GM13976 (cell line): ENCODE results near the gene UGT1A6.

ENCODE experiments used
- DNase-seq: peaks from one replicate; pipeline ENCODE4 v3.0.0; 2012; ENCODE audit warnings: low spot score
- CTCF ChIP-seq: IDR thresholded peaks from 2 replicates; pipeline ENCODE4 v1.5.1; 2012; ENCODE audit warnings: borderline replicate concordance, mild to moderate bottlenecking; ENCODE audit not compliant: insufficient read depth; ENCODE audit errors: extremely low read depth, missing control alignments, control extremely low read depth
- in situ Hi-C: fragments of 300-500 bp; cut with MboI; formaldehyde crosslinking; loops from one replicate; pipeline ENCODE4 v1.12.0; 2022; ENCODE audit warnings: low sequenced_read_pairs, mixed read lengths, inconsistent platforms; ENCODE audit not compliant: unreplicated experiment

UGT1A6 gene

GRCh38 chr2:233775414-233775813 lies 82.7 kb downstream of the UGT1A6 start:
- no peak for DNase-seq
- in situ Hi-C loops, result no loop called here
- no peak for TF ChIP-seq CTCF

- TF ChIP-seq CTCF, result no peak
- DNase-seq, result no peak
- in situ Hi-C loops, result no loop called here
Observed at GRCh38 chr2:233778030-233778429, 85.3 kb downstream of the UGT1A6 start, which contains the start of gene MROH2A. TSS of gene MROH2A (plus strand) at chr2:233778330. CDS start at chr2:233779359, 1,029 bp downstream.

- no peak for DNase-seq
- in situ Hi-C loops, result no loop called here
- no peak for TF ChIP-seq CTCF
Observed at GRCh38 chr2:233779722-233780121, 87.0 kb downstream of the UGT1A6 start.

GRCh38 chr2:233780771-233781170 lies 88.1 kb downstream of the UGT1A6 start:
- DNase-seq, result no peak
- in situ Hi-C loops, result no loop called here
- TF ChIP-seq CTCF, result no peak

- in situ Hi-C loops, result no loop called here
- no peak for TF ChIP-seq CTCF
- no peak for DNase-seq
Observed at GRCh38 chr2:233789554-233789953, 96.9 kb downstream of the UGT1A6 start.

GRCh38 chr2:233791151-233791882 lies 98.6 kb downstream of the UGT1A6 start:
- no peak for TF ChIP-seq CTCF
- DNase-seq, result no peak
- in situ Hi-C loops, result no loop called here
